GM12878 (cell line): ENCODE measurements around the gene MYH10. TPM values are rescaled to one million over a fixed set of nuclear protein-coding genes. Genes with fewer than 3 reads are reported as not detected.

ENCODE experiments used
- ATAC-seq: fragments of 200-7000 bp; cut with Tn5 transposase; 3 replicates; pipeline ENCODE4 v1.9.1; 2020; ENCODE audit warnings: mild to moderate bottlenecking, moderate library complexity
- BruUV-seq: library from RNA; stranded (reverse); fragments of 400-500 nt; replicated peaks from 2 replicates; lab custom pipeline; 2021; lab: Mats Ljungman, UMichigan
- CTCF ChIA-PET: fragments of 300-600 bp; sonication (Branson Sonifier 250); formaldehyde crosslinking; extraction: SDS; loops from one replicate; lab custom pipeline; 2021; ENCODE audit warnings: inconsistent platforms; lab: Yijun Ruan, JAX
- POLR2A ChIA-PET: fragments of 350-600 bp; formaldehyde crosslinking; extraction: SDS; loops from one replicate; lab custom pipeline; 2021; ENCODE audit warnings: inconsistent platforms; lab: Charles Lee
- RAD21 ChIA-PET: fragments of 300-600 bp; sonication (Branson Sonifier 250); formaldehyde crosslinking; loops from one replicate; lab custom pipeline; 2023; ENCODE audit warnings: antibody characterized with exemption; ENCODE audit not compliant: unreplicated experiment; lab: Charles Lee
- SMC1A ChIA-PET: fragments of 300-600 bp; sonication (Branson Sonifier 250); formaldehyde crosslinking; loops from one replicate; lab custom pipeline; 2023; ENCODE audit not compliant: unreplicated experiment, uncharacterized antibody; lab: Charles Lee
- DNase-seq: peaks from one replicate; pipeline ENCODE4 v3.0.0-alpha.2; 2011; ENCODE audit warnings: low read depth, low spot score
- FAIRE-seq: peaks from 3 replicates; lab custom pipeline; 2011; peaks lifted over from hg19 to GRCh38; lab: Jason Lieb, UNC
- H2AFZ ChIP-seq: 2 replicates; pipeline ENCODE4 v1.6.0; 2011; ENCODE audit warnings: low read depth, low read length, control low read depth; ENCODE audit not compliant: control insufficient read depth
- H3K27ac ChIP-seq: 2 replicates; pipeline ENCODE4 v1.5.1; 2011; ENCODE audit warnings: control low read depth; ENCODE audit not compliant: control insufficient read depth, insufficient read depth
- H3K27me3 ChIP-seq, 2 experiments: replicated peaks in 1 of 2; 2 replicates each; pipeline versions ENCODE4 v1.6.0 to v1.6.1; 2011; ENCODE audit warnings: low read length in 1 of 2; ENCODE audit not compliant: control insufficient read depth in 2 of 2, insufficient read depth in 2 of 2
- H3K36me3 ChIP-seq, 2 experiments: 2 replicates each; pipeline ENCODE4 v1.5.1; 2011; ENCODE audit warnings: low read length in 1 of 2; ENCODE audit not compliant: control insufficient read depth in 2 of 2, insufficient read depth in 2 of 2
- H3K4me1 ChIP-seq: 2 replicates; pipeline ENCODE4 v1.6.1; 2011; ENCODE audit warnings: mild to moderate bottlenecking, low read length, moderate library complexity, mixed read lengths; ENCODE audit not compliant: control insufficient read depth, insufficient read depth
- H3K4me2 ChIP-seq: 2 replicates; pipeline ENCODE4 v1.6.0; 2011; ENCODE audit warnings: control low read depth; ENCODE audit not compliant: control insufficient read depth, insufficient read depth
- H3K4me3 ChIP-seq: fragments of 200-600 bp; sonication (generic); 2 replicates; pipeline ENCODE4 v1.5.1; 2016
- H3K79me2 ChIP-seq: 2 replicates; pipeline ENCODE4 v1.6.0; 2011; ENCODE audit warnings: low read length; ENCODE audit not compliant: control insufficient read depth, insufficient read depth
- H3K9ac ChIP-seq: 2 replicates; pipeline ENCODE4 v1.8.0; 2011; ENCODE audit warnings: low read length, control low read depth, mixed read lengths; ENCODE audit not compliant: control insufficient read depth, insufficient read depth
- H3K9me3 ChIP-seq: replicated peaks from 3 replicates; pipeline ENCODE4 v1.5.1; 2011; ENCODE audit warnings: mild to moderate bottlenecking, low read length; ENCODE audit not compliant: control insufficient read depth, insufficient read depth
- H4K20me1 ChIP-seq: 2 replicates; pipeline ENCODE4 v1.6.0; 2011; ENCODE audit not compliant: control insufficient read depth, insufficient read depth
- BCL11A ChIP-seq: IDR thresholded peaks from 2 replicates; pipeline ENCODE4 v1.6.1; 2011; ENCODE audit warnings: low read depth, low read length
- DPF2 ChIP-seq: fragments of 450-650 bp; IDR thresholded peaks from 2 replicates; pipeline ENCODE4 v1.6.1; 2017; ENCODE audit warnings: mild to moderate bottlenecking
- EGR1 ChIP-seq, 2 experiments: IDR thresholded peaks; 1 replicate in 1 of 2; 2 replicates in 1 of 2; pipeline ENCODE4 v1.6.1; 2011 to 2012; ENCODE audit warnings: low read depth in 2 of 2, low read length in 2 of 2, borderline replicate concordance in 1 of 2, mild to moderate bottlenecking in 1 of 2, moderate library complexity in 1 of 2
- KAT2A ChIP-seq: conservative IDR thresholded peaks from 2 replicates; pipeline ENCODE4 v1.6.1; 2011; ENCODE audit warnings: low read depth, low read length; ENCODE audit not compliant: control insufficient read depth
- MEF2B ChIP-seq: fragments of 450-650 bp; IDR thresholded peaks from 2 replicates; pipeline ENCODE4 v1.6.1; 2018; ENCODE audit warnings: mild to moderate bottlenecking, moderate library complexity; ENCODE audit not compliant: partially characterized antibody, poor library complexity, severe bottlenecking
- MXI1 ChIP-seq: fragments of 150-350 bp; IDR thresholded peaks from 2 replicates; pipeline ENCODE4 v1.6.1; 2011; ENCODE audit warnings: low read depth, mild to moderate bottlenecking, inconsistent platforms, low read length, improper control_type of control experiment
- NFIC ChIP-seq: IDR thresholded peaks from 2 replicates; pipeline ENCODE4 v1.6.1; 2012; ENCODE audit warnings: low read depth, mild to moderate bottlenecking, inconsistent platforms, low read length, moderate library complexity
- PML ChIP-seq: IDR thresholded peaks from 2 replicates; pipeline ENCODE4 v1.6.1; 2012; ENCODE audit warnings: low read length, inconsistent platforms
- POLR2AphosphoS2 ChIP-seq: IDR thresholded peaks from 2 replicates; pipeline ENCODE4 v1.6.1; 2011; ENCODE audit warnings: low read depth, mild to moderate bottlenecking, low read length, improper control_type of control experiment, moderate library complexity
- RAD51 ChIP-seq: fragments of 450-650 bp; IDR thresholded peaks from 2 replicates; pipeline ENCODE4 v1.6.1; 2016; ENCODE audit warnings: moderate library complexity, mild to moderate bottlenecking, inconsistent platforms
- RBBP5 ChIP-seq: fragments of 200-600 bp; sonication (generic); conservative IDR thresholded peaks from 2 replicates; pipeline ENCODE4 v1.6.1; 2016
- SRF ChIP-seq, 2 experiments: IDR thresholded peaks; 2 replicates each; pipeline ENCODE4 v1.6.1; 2011; ENCODE audit warnings: low read depth in 2 of 2, low read length in 2 of 2, mild to moderate bottlenecking in 1 of 2, moderate library complexity in 1 of 2
- ZNF622 ChIP-seq: fragments of 450-650 bp; IDR thresholded peaks from 2 replicates; pipeline ENCODE4 v1.6.1; 2017; ENCODE audit warnings: mild to moderate bottlenecking, inconsistent platforms
- ZSCAN29 ChIP-seq: fragments of 450-650 bp; IDR thresholded peaks from 2 replicates; pipeline ENCODE4 v1.6.1; 2017; ENCODE audit warnings: mild to moderate bottlenecking, moderate library complexity
- ZZZ3 ChIP-seq: IDR thresholded peaks from 2 replicates; pipeline ENCODE4 v1.6.1; 2011; ENCODE audit warnings: low read depth; ENCODE audit not compliant: control insufficient read depth, insufficient read length
- WGBS: methylation state at CpG from one replicate; pipeline ENCODE4 v1.1.6; 2016; ENCODE audit warnings: low lambda C conversion rate; ENCODE audit not compliant: insufficient replicate concordance, insufficient coverage; ENCODE audit errors: missing lambda C conversion rate; 5-methylcytosine and 5-hydroxymethylcytosine counted together
- in situ Hi-C: fragments of 300-500 bp; cut with MboI; formaldehyde crosslinking; loops from 9 replicates; pipeline ENCODE4 v1.14.3; 2018; ENCODE audit warnings: mixed read lengths
- intact Hi-C: fragments of 100-400 bp; cut with micrococcal nuclease; formaldehyde crosslinking; loops from one replicate; pipeline ENCODE4 v1.14.2; 2022; ENCODE audit not compliant: unreplicated experiment
- polyA plus RNA-seq, 11 experiments: library from polyadenylated mRNA; depleted of rRNA in 4 of 11; unstranded in 6 of 11; stranded (reverse) in 5 of 11; fragments of >200 nt; fragmentation: Nextera tagmentation in 4 of 11; fragmentation: Illumina TruSeq in 1 of 11; extraction: Ambion mirVana in 4 of 11; extraction: Trizol in 1 of 11; gene quantifications; 1 replicate in 1 of 11; 2 replicates in 10 of 11; pipeline versions ENCODE4 v1.2.1 to v1.2.3, GENCODE V29; 2011 to 2016; ENCODE audit warnings: inconsistent platforms in 2 of 11, missing spikeins in 2 of 11, low read depth in 1 of 11
- total RNA-seq, 4 experiments: library from RNA; depleted of rRNA in 3 of 4; stranded (reverse); fragments of >200 nt in 3 of 4; fragmentation: Illumina TruSeq in 1 of 4; extraction: Trizol in 1 of 4; gene quantifications; 2 replicates each; pipeline versions ENCODE4 v1.2.1 to v1.2.3, GENCODE V29; 2013 to 2021
- TF ChIP-seq, protein P1 (sequence below): fragments of 450-650 bp; IDR thresholded peaks from 2 replicates; pipeline ENCODE4 v1.6.1; 2016; ENCODE audit warnings: mild to moderate bottlenecking, moderate library complexity, borderline replicate concordance
- TF ChIP-seq, protein P2 (sequence below): IDR thresholded peaks from 2 replicates; pipeline ENCODE4 v1.6.1; 2012; ENCODE audit warnings: low read depth, low read length, improper control_type of control experiment
- TF ChIP-seq, protein P3 (sequence below): IDR thresholded peaks from 2 replicates; pipeline ENCODE4 v1.6.1; 2012; ENCODE audit warnings: low read length, inconsistent platforms

Gene MYH10
- total and polyA plus RNA-seq, 10 of the 15 experiments (the other 5 are each of a cell fraction or from before 2014, with no cell fraction given) = 0.33 to 7.1 (median 1.0) TPM

DNA sequence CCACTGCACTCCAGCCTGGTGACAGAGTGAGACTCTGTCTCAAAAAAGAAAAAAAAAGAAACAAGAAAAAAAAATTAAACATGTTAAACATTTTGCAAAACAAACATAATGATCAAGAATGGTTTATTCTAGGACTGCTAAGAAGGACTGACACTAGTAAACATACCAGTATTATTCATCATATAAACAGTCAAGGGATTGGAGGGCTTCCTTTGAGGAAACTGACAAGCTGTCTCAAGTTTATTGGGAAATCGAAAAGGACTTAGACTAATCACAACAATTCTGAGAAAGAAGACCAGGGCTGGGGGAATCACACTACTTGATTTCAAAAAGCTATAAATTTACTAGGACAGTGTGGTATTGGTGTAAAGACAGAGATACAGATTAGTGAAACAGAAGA is 75.5 kb downstream of the MYH10 start:
- no peak overlapping the region for H3K27ac ChIP-seq
- ChIA-PET POLR2A (no interaction called here), CTCF (no interaction called here), RAD21 (no interaction called here), SMC1A (no interaction called here)
- no peaks in the 10 kb centered on the region for H3K79me2 ChIP-seq
- no peaks in the 10 kb centered on the region; a peak in 1 of 4 replicates for H3K27me3 ChIP-seq
- H3K4me1 ChIP-seq = no peaks in the 10 kb centered on the region
- intact Hi-C loops = no loop called here
- no peak overlapping the region for H2AFZ ChIP-seq
- no peak for DNase-seq
- BruUV-seq = no TSS peak
- no peaks in the 10 kb centered on the region for H3K36me3 ChIP-seq
- no peak for TF ChIP-seq DPF2
- TF ChIP-seq ZSCAN29 = no peak
- TF ChIP-seq, protein P1, sequence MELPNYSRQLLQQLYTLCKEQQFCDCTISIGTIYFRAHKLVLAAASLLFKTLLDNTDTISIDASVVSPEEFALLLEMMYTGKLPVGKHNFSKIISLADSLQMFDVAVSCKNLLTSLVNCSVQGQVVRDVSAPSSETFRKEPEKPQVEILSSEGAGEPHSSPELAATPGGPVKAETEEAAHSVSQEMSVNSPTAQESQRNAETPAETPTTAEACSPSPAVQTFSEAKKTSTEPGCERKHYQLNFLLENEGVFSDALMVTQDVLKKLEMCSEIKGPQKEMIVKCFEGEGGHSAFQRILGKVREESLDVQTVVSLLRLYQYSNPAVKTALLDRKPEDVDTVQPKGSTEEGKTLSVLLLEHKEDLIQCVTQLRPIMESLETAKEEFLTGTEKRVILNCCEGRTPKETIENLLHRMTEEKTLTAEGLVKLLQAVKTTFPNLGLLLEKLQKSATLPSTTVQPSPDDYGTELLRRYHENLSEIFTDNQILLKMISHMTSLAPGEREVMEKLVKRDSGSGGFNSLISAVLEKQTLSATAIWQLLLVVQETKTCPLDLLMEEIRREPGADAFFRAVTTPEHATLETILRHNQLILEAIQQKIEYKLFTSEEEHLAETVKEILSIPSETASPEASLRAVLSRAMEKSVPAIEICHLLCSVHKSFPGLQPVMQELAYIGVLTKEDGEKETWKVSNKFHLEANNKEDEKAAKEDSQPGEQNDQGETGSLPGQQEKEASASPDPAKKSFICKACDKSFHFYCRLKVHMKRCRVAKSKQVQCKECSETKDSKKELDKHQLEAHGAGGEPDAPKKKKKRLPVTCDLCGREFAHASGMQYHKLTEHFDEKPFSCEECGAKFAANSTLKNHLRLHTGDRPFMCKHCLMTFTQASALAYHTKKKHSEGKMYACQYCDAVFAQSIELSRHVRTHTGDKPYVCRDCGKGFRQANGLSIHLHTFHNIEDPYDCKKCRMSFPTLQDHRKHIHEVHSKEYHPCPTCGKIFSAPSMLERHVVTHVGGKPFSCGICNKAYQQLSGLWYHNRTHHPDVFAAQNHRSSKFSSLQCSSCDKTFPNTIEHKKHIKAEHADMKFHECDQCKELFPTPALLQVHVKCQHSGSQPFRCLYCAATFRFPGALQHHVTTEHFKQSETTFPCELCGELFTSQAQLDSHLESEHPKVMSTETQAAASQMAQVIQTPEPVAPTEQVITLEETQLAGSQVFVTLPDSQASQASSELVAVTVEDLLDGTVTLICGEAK = no peak
- TF ChIP-seq KAT2A = no peak
- TF ChIP-seq EGR1 (IDR thresholded peaks at IDR 0.05; ENCODE audit: borderline replicate concordance in 1 of 2, low read depth in 2 of 2, low read length in 2 of 2) = no peak
- no peak for TF ChIP-seq SRF (IDR thresholded peaks at IDR 0.05; ENCODE audit: low read depth in 2 of 2, low read length in 2 of 2)
- no peak for TF ChIP-seq NFIC
- TF ChIP-seq, protein P2, sequence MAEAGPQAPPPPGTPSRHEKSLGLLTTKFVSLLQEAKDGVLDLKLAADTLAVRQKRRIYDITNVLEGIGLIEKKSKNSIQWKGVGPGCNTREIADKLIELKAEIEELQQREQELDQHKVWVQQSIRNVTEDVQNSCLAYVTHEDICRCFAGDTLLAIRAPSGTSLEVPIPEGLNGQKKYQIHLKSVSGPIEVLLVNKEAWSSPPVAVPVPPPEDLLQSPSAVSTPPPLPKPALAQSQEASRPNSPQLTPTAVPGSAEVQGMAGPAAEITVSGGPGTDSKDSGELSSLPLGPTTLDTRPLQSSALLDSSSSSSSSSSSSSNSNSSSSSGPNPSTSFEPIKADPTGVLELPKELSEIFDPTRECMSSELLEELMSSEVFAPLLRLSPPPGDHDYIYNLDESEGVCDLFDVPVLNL = no peak
- TF ChIP-seq RBBP5 = no peak
- TF ChIP-seq ZZZ3 = no peak
- TF ChIP-seq ZNF622 = no peak
- no peak for TF ChIP-seq PML
- no peak for TF ChIP-seq POLR2AphosphoS2
- TF ChIP-seq RAD51 = no peak
- TF ChIP-seq, protein P3, sequence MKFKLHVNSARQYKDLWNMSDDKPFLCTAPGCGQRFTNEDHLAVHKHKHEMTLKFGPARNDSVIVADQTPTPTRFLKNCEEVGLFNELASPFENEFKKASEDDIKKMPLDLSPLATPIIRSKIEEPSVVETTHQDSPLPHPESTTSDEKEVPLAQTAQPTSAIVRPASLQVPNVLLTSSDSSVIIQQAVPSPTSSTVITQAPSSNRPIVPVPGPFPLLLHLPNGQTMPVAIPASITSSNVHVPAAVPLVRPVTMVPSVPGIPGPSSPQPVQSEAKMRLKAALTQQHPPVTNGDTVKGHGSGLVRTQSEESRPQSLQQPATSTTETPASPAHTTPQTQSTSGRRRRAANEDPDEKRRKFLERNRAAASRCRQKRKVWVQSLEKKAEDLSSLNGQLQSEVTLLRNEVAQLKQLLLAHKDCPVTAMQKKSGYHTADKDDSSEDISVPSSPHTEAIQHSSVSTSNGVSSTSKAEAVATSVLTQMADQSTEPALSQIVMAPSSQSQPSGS = no peak
- no peak for TF ChIP-seq BCL11A
- TF ChIP-seq MEF2B = no peak
- no peak for TF ChIP-seq MXI1
- no peak overlapping the region for H3K4me2 ChIP-seq
- no peaks in the 10 kb centered on the region for H4K20me1 ChIP-seq
- WGBS = 39% methylated on average over 1 of the region's 1 CpG
- in situ Hi-C loops = no loop called here
- ATAC-seq = no peak
- H3K9ac ChIP-seq = no peak overlapping the region
- no peak for FAIRE-seq
- H3K9me3 ChIP-seq = no peaks in the 10 kb centered on the region
- H3K4me3 ChIP-seq = no peak overlapping the region
